HepG2 (cell line): ENCODE results near the gene SPTBN5. TPM values are rescaled to one million over a fixed set of nuclear protein-coding genes. Genes with fewer than 3 reads are reported as not detected.

Experiments
- BRD4 ChIP-seq: sonication (generic); formaldehyde crosslinking; IDR thresholded peaks from 2 replicates; pipeline ENCODE4 v1.4.0; 2020; ENCODE audit warnings: missing genetic modification reagents
- CAMTA2 ChIP-seq: sonication (generic); formaldehyde crosslinking; IDR thresholded peaks from 2 replicates; pipeline ENCODE4 v1.4.0; 2020; ENCODE audit warnings: mild to moderate bottlenecking, missing genetic modification reagents, borderline replicate concordance
- CSRNP2 ChIP-seq: sonication (generic); formaldehyde crosslinking; conservative IDR thresholded peaks from 2 replicates; pipeline ENCODE4 v1.8.0; 2022; ENCODE audit warnings: low read depth, missing genetic modification reagents
- KLF13 ChIP-seq: sonication (generic); formaldehyde crosslinking; IDR thresholded peaks from 2 replicates; pipeline ENCODE4 v1.4.0; 2020; ENCODE audit warnings: mild to moderate bottlenecking, missing genetic modification reagents
- PRDM15 ChIP-seq: sonication (generic); formaldehyde crosslinking; IDR thresholded peaks from 2 replicates; pipeline ENCODE4 v1.4.0; 2020; ENCODE audit warnings: missing genetic modification reagents
- RAD51 ChIP-seq: fragments of 450-650 bp; IDR thresholded peaks from 2 replicates; pipeline ENCODE4 v1.6.1; 2016; ENCODE audit warnings: borderline replicate concordance
- SKIL ChIP-seq: sonication (generic); formaldehyde crosslinking; IDR thresholded peaks from 2 replicates; pipeline ENCODE4 v1.8.0; 2022; ENCODE audit warnings: missing genetic modification reagents, mild to moderate bottlenecking, moderate library complexity, borderline replicate concordance
- SRY ChIP-seq: sonication (generic); formaldehyde crosslinking; IDR thresholded peaks from 2 replicates; pipeline ENCODE4 v1.8.0; 2022; ENCODE audit warnings: mild to moderate bottlenecking, missing genetic modification reagents
- polyA plus RNA-seq, 8 experiments: library from polyadenylated mRNA; depleted of rRNA in 3 of 8; stranded (reverse) in 7 of 8; unstranded in 1 of 8; fragments of >200 nt; fragmentation: Illumina TruSeq in 4 of 8; extraction: Trizol in 4 of 8; gene quantifications; 2 replicates each; pipeline versions ENCODE4 v1.2.1 to v1.2.3, GENCODE V29; 2011 to 2016; ENCODE audit warnings: low read depth in 4 of 8, missing spikeins in 1 of 8, mixed read lengths in 1 of 8; ENCODE audit not compliant: insufficient read depth in 1 of 8
- total RNA-seq, 5 experiments: library from RNA; depleted of rRNA; stranded (reverse); fragments of >200 nt; fragmentation: Illumina TruSeq; extraction: Trizol; gene quantifications; 2 replicates each; pipeline ENCODE4 v1.2.3, GENCODE V29; 2016; ENCODE audit warnings: low read depth in 1 of 5
- TF ChIP-seq, protein P1 (sequence below): sonication (generic); formaldehyde crosslinking; IDR thresholded peaks from 2 replicates; pipeline ENCODE4 v1.4.0; 2020; ENCODE audit warnings: missing genetic modification reagents
- TF ChIP-seq, protein P2 (sequence below): sonication (generic); formaldehyde crosslinking; IDR thresholded peaks from 2 replicates; pipeline ENCODE4 v1.4.0; 2020; ENCODE audit warnings: mild to moderate bottlenecking, missing genetic modification reagents
- TF ChIP-seq, protein P3 (sequence below): sonication (generic); formaldehyde crosslinking; IDR thresholded peaks from 2 replicates; pipeline ENCODE4 v1.8.0; 2023; ENCODE audit warnings: mild to moderate bottlenecking, missing genetic modification reagents

Gene SPTBN5
- total and polyA plus RNA-seq, 2 of the 13 experiments (the other 11 are each of a cell fraction or from before 2014, with no cell fraction given): 0.01 to 0.07 TPM

GRCh38 chr15:41827880-41828806 lies 65.7 kb downstream of the SPTBN5 start, which contains the start of gene JMJD7 (continued):
- TF ChIP-seq, protein P1, sequence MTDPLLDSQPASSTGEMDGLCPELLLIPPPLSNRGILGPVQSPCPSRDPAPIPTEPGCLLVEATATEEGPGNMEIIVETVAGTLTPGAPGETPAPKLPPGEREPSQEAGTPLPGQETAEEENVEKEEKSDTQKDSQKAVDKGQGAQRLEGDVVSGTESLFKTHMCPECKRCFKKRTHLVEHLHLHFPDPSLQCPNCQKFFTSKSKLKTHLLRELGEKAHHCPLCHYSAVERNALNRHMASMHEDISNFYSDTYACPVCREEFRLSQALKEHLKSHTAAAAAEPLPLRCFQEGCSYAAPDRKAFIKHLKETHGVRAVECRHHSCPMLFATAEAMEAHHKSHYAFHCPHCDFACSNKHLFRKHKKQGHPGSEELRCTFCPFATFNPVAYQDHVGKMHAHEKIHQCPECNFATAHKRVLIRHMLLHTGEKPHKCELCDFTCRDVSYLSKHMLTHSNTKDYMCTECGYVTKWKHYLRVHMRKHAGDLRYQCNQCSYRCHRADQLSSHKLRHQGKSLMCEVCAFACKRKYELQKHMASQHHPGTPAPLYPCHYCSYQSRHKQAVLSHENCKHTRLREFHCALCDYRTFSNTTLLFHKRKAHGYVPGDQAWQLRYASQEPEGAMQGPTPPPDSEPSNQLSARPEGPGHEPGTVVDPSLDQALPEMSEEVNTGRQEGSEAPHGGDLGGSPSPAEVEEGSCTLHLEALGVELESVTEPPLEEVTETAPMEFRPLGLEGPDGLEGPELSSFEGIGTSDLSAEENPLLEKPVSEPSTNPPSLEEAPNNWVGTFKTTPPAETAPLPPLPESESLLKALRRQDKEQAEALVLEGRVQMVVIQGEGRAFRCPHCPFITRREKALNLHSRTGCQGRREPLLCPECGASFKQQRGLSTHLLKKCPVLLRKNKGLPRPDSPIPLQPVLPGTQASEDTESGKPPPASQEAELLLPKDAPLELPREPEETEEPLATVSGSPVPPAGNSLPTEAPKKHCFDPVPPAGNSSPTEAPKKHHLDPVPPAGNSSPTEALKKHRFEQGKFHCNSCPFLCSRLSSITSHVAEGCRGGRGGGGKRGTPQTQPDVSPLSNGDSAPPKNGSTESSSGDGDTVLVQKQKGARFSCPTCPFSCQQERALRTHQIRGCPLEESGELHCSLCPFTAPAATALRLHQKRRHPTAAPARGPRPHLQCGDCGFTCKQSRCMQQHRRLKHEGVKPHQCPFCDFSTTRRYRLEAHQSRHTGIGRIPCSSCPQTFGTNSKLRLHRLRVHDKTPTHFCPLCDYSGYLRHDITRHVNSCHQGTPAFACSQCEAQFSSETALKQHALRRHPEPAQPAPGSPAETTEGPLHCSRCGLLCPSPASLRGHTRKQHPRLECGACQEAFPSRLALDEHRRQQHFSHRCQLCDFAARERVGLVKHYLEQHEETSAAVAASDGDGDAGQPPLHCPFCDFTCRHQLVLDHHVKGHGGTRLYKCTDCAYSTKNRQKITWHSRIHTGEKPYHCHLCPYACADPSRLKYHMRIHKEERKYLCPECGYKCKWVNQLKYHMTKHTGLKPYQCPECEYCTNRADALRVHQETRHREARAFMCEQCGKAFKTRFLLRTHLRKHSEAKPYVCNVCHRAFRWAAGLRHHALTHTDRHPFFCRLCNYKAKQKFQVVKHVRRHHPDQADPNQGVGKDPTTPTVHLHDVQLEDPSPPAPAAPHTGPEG (CRISPR knock-in tag): no peak; the same call in 1 of the 2 replicates
- TF ChIP-seq, protein P2, sequence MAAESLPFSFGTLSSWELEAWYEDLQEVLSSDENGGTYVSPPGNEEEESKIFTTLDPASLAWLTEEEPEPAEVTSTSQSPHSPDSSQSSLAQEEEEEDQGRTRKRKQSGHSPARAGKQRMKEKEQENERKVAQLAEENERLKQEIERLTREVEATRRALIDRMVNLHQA: no peak
- TF ChIP-seq CAMTA2 (CRISPR knock-in tag) (no peak; the same call in 1 of the 2 replicates), PRDM15 (CRISPR knock-in tag) (no peak), SKIL (no peak), SRY (CRISPR knock-in tag) (no peak; the same call in 1 of the 2 replicates), CSRNP2 (no peak), BRD4 (CRISPR knock-in tag) (no peak), RAD51 (no peak), KLF13 (CRISPR knock-in tag) (0 out of 2 replicates have a peak, but pooled peaks have one; percentile 28)
- TF ChIP-seq, protein P3, sequence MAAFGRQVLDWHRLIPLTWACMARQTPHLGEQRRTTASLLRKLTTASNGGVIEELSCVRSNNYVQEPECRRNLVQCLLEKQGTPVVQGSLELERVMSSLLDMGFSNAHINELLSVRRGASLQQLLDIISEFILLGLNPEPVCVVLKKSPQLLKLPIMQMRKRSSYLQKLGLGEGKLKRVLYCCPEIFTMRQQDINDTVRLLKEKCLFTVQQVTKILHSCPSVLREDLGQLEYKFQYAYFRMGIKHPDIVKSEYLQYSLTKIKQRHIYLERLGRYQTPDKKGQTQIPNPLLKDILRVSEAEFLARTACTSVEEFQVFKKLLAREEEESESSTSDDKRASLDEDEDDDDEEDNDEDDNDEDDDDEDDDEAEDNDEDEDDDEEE (CRISPR knock-in tag): peak; percentile 52; the same call in 1 of the 2 replicates
